H9 (cell line): ENCODE data around the gene UMPS. TPM values are rescaled to one million over a fixed set of nuclear protein-coding genes. Genes with fewer than 3 reads are reported as not detected.

Experiments
- DNase-seq: peaks from one replicate; pipeline ENCODE4 v3.0.0-alpha.2; 2017
- H2AFZ ChIP-seq: one replicate; pipeline ENCODE4 v1.6.1; 2013; ENCODE audit warnings: mild to moderate bottlenecking, low read length, control low read depth, moderate library complexity
- H2AK5ac ChIP-seq: 2 replicates; pipeline ENCODE4 v1.6.1; 2013; ENCODE audit warnings: low read length, control low read depth, mixed read lengths; ENCODE audit not compliant: insufficient read length
- H2BK120ac ChIP-seq: one replicate; pipeline ENCODE4 v1.6.1; 2013; ENCODE audit warnings: low read depth, mild to moderate bottlenecking, low read length, control low read depth, inconsistent platforms; ENCODE audit not compliant: poor library complexity, severe bottlenecking
- H2BK12ac ChIP-seq: 2 replicates; pipeline ENCODE4 v1.6.1; 2013; ENCODE audit warnings: low read length, control low read depth, mixed read lengths, low read depth; ENCODE audit not compliant: insufficient read length
- H2BK15ac ChIP-seq: 2 replicates; pipeline ENCODE4 v1.6.1; 2013; ENCODE audit warnings: low read depth, low read length, control low read depth
- H2BK20ac ChIP-seq: one replicate; pipeline ENCODE4 v1.6.1; 2013; ENCODE audit warnings: low read depth, mild to moderate bottlenecking, low read length, control low read depth, inconsistent platforms; ENCODE audit not compliant: poor library complexity, severe bottlenecking
- H2BK5ac ChIP-seq: 2 replicates; pipeline ENCODE4 v1.6.1; 2013; ENCODE audit warnings: low read length, control low read depth, mixed read lengths; ENCODE audit not compliant: insufficient read length
- H3K14ac ChIP-seq: 2 replicates; pipeline ENCODE4 v1.6.1; 2013; ENCODE audit warnings: low read length, control low read depth; ENCODE audit not compliant: insufficient read depth
- H3K18ac ChIP-seq: 2 replicates; pipeline ENCODE4 v1.6.1; 2013; ENCODE audit warnings: low read depth, mild to moderate bottlenecking, mixed read lengths, low read length, control low read depth; ENCODE audit not compliant: insufficient read length
- H3K23ac ChIP-seq: 2 replicates; pipeline ENCODE4 v1.6.1; 2013; ENCODE audit warnings: low read length, control low read depth, mixed read lengths, low read depth; ENCODE audit not compliant: insufficient read length
- H3K23me2 ChIP-seq: 2 replicates; pipeline ENCODE4 v1.6.1; 2013; ENCODE audit warnings: low read depth, mild to moderate bottlenecking, mixed read lengths, low read length, control low read depth; ENCODE audit not compliant: insufficient read length, poor library complexity, severe bottlenecking
- H3K27ac ChIP-seq: 2 replicates; pipeline ENCODE4 v1.5.1; 2013; ENCODE audit warnings: low read length, control low read depth, mixed read lengths, low read depth; ENCODE audit not compliant: insufficient read length
- H3K27me3 ChIP-seq: 2 replicates; pipeline ENCODE4 v1.6.1; 2013; ENCODE audit warnings: low read length, control low read depth, inconsistent platforms; ENCODE audit not compliant: insufficient read depth
- H3K4ac ChIP-seq: 2 replicates; pipeline ENCODE4 v1.6.1; 2013; ENCODE audit warnings: low read depth, mild to moderate bottlenecking, control low read depth, inconsistent platforms, low read length, moderate library complexity
- H3K4me1 ChIP-seq: 2 replicates; pipeline ENCODE4 v1.6.1; 2013; ENCODE audit warnings: low read length, control low read depth, inconsistent platforms; ENCODE audit not compliant: insufficient read depth
- H3K4me2 ChIP-seq: 2 replicates; pipeline ENCODE4 v1.6.1; 2013; ENCODE audit warnings: low read length, control low read depth, mixed read lengths; ENCODE audit not compliant: insufficient read length, insufficient read depth
- H3K56ac ChIP-seq: 2 replicates; pipeline ENCODE4 v1.6.1; 2013; ENCODE audit warnings: low read depth, mild to moderate bottlenecking, mixed read lengths, low read length, control low read depth; ENCODE audit not compliant: insufficient read length
- H3K79me1 ChIP-seq: 2 replicates; pipeline ENCODE4 v1.6.1; 2013; ENCODE audit warnings: low read depth, mild to moderate bottlenecking, moderate library complexity, low read length, control low read depth, inconsistent platforms; ENCODE audit not compliant: insufficient read depth, poor library complexity, severe bottlenecking
- H3K79me2 ChIP-seq: 2 replicates; pipeline ENCODE4 v1.6.1; 2013; ENCODE audit warnings: low read length, control low read depth, inconsistent platforms; ENCODE audit not compliant: insufficient read depth
- H3K9ac ChIP-seq: 2 replicates; pipeline ENCODE4 v1.6.1; 2013; ENCODE audit warnings: low read length, control low read depth, mixed read lengths; ENCODE audit not compliant: insufficient read length; ENCODE audit errors: extremely low read depth
- H3K9me3 ChIP-seq: one replicate; pipeline ENCODE4 v1.6.1; 2013; ENCODE audit warnings: low read depth, low read length, inconsistent platforms; ENCODE audit not compliant: control insufficient read depth
- H3T11ph ChIP-seq: one replicate; pipeline ENCODE4 v1.6.1; 2013; ENCODE audit warnings: mild to moderate bottlenecking, low read length, control low read depth, inconsistent platforms
- H4K20me1 ChIP-seq: one replicate; pipeline ENCODE4 v1.6.1; 2013; ENCODE audit not compliant: control insufficient read depth, insufficient read length, insufficient read depth
- H4K5ac ChIP-seq: 2 replicates; pipeline ENCODE4 v1.6.1; 2013; ENCODE audit warnings: low read depth, mild to moderate bottlenecking, mixed read lengths, low read length, control low read depth; ENCODE audit not compliant: insufficient read length
- H4K8ac ChIP-seq: replicated peaks from 2 replicates; pipeline ENCODE4 v1.6.1; 2013; ENCODE audit warnings: low read length, control low read depth, mixed read lengths, low read depth; ENCODE audit not compliant: insufficient read length
- H4K91ac ChIP-seq: 2 replicates; pipeline ENCODE4 v1.6.1; 2013; ENCODE audit warnings: low read depth, mild to moderate bottlenecking, moderate library complexity, mixed read lengths, low read length, control low read depth; ENCODE audit not compliant: insufficient read length
- H3K27ac Mint-ChIP-seq, 3 experiments: 2 replicates in 2 of 3; 3 replicates in 1 of 3; pipeline ENCODE4 v1.8.0; 2020 to 2021; ENCODE audit warnings: mixed read lengths in 3 of 3, mild to moderate bottlenecking in 1 of 3, moderate library complexity in 1 of 3
- H3K27me3 Mint-ChIP-seq: 2 replicates; pipeline ENCODE4 v1.8.0; 2021; ENCODE audit warnings: low read depth, mild to moderate bottlenecking, moderate library complexity, mixed read lengths
- H3K36me3 Mint-ChIP-seq, 3 experiments: 2 replicates in 2 of 3; 3 replicates in 1 of 3; pipeline ENCODE4 v1.8.0; 2020 to 2021; ENCODE audit warnings: low read depth in 3 of 3, mixed read lengths in 3 of 3; ENCODE audit not compliant: insufficient read depth in 1 of 3
- H3K4me1 Mint-ChIP-seq, 2 experiments: 2 replicates each; pipeline ENCODE4 v1.8.0; 2020; ENCODE audit warnings: mixed read lengths in 2 of 2
- H3K4me3 Mint-ChIP-seq, 2 experiments: 2 replicates in 1 of 2; 3 replicates in 1 of 2; pipeline ENCODE4 v1.8.0; 2020 to 2021; ENCODE audit warnings: mild to moderate bottlenecking in 2 of 2, mixed read lengths in 2 of 2, moderate library complexity in 1 of 2
- H3K9me3 Mint-ChIP-seq, 2 experiments: 2 replicates in 1 of 2; 3 replicates in 1 of 2; pipeline ENCODE4 v1.8.0; 2020; ENCODE audit warnings: mild to moderate bottlenecking in 2 of 2, mixed read lengths in 2 of 2, moderate library complexity in 1 of 2
- CTCF ChIP-seq: fragments of 200-600 bp; sonication (generic); conservative IDR thresholded peaks from 3 replicates; pipeline ENCODE4 v1.8.0; 2021; ENCODE audit warnings: antibody characterized with exemption, mild to moderate bottlenecking
- WGBS: extraction: QIAGEN DNeasy Blood & Tissue Kit; methylation state at CpG from one replicate; pipeline ENCODE4 v1.1.7; 2013; ENCODE audit warnings: missing lambda C conversion rate, low lambda C conversion rate, mixed read lengths; ENCODE audit not compliant: insufficient read length; ENCODE audit errors: extremely low coverage; 5-methylcytosine and 5-hydroxymethylcytosine counted together
- total RNA-seq: library from RNA; stranded (reverse); gene quantifications from 2 replicates; pipeline ENCODE4 v1.2.1, GENCODE V29; 2021

The UMPS gene
- total RNA-seq, 1 experiment from 2014 or later = 65.4 TPM

GRCh38 chr3:124777762-124778470 is 47.7 kb downstream of the UMPS start:
- no peak overlapping the region for H3K23ac ChIP-seq
- H3K18ac ChIP-seq = no peak overlapping the region
- no peaks in the 10 kb centered on the region for H3K23me2 ChIP-seq
- no peaks in the 10 kb centered on the region for H4K20me1 ChIP-seq
- no peak overlapping the region for H4K5ac ChIP-seq
- no peak overlapping the region for H2BK5ac ChIP-seq
- no peak overlapping the region for H3K4me2 ChIP-seq
- H2BK12ac ChIP-seq = no peak overlapping the region
- Mint-ChIP-seq H3K36me3 (peaks cover 24 to 56% (median 30%) of the 10 kb centered on the region in 3 experiments; a peak in 6 of 7 replicates), H3K27ac (peak overlapping the region; percentile 17 to 66 (median 41); a peak in 3 of 7 replicates), H3K27me3 (no peaks in the 10 kb centered on the region), H3K9me3 (peaks cover 0 to 3% of the 10 kb centered on the region in 2 experiments; a peak in 1 of 5 replicates), H3K4me1 (peaks cover 41 to 48% of the 10 kb centered on the region in 2 experiments), H3K4me3 (no peak overlapping the region)
- no peak overlapping the region for H3K27ac ChIP-seq
- no peaks in the 10 kb centered on the region for H3K79me2 ChIP-seq
- DNase-seq = no peak
- peaks cover 3% of the 10 kb centered on the region for H3K79me1 ChIP-seq
- no peak overlapping the region for H3T11ph ChIP-seq
- H3K14ac ChIP-seq = no peak overlapping the region
- H3K4me1 ChIP-seq = peaks cover 16% of the 10 kb centered on the region; the same call in 1 of the 2 replicates
- WGBS = no CpG with 5 or more reads among the region's 5 CpGs
- no peak overlapping the region for H3K56ac ChIP-seq
- TF ChIP-seq CTCF = no peak
- no peak overlapping the region for H2AFZ ChIP-seq
- no peak overlapping the region for H2AK5ac ChIP-seq
- no peak overlapping the region for H4K91ac ChIP-seq
- no peak overlapping the region for H2BK120ac ChIP-seq
- no peak overlapping the region for H2BK20ac ChIP-seq
- no peak overlapping the region for H3K9ac ChIP-seq
- no peak overlapping the region for H3K4ac ChIP-seq
- no peaks in the 10 kb centered on the region for H3K27me3 ChIP-seq
- no peak overlapping the region for H2BK15ac ChIP-seq
- H4K8ac ChIP-seq = no peak overlapping the region
- no peaks in the 10 kb centered on the region for H3K9me3 ChIP-seq
